Stromal cell of bone marrow (primary cell): ENCODE results near the gene PLAGL1.
"Not testable (repeated sequence)": the region's sequence is repeated elsewhere in the genome, so short reads cannot be mapped to it uniquely, and the experiment has no call there.

Experiments used
- DNase-seq: peaks from one replicate; pipeline ENCODE4 v3.0.0-alpha.2; 2012; ENCODE audit warnings: low read depth

PLAGL1 gene

GRCh38 chr6:144008120-144008811 lies at the start of gene PLAGL1:
TSS of gene PLAGL1 (minus strand) at chr6:144008259. CDS start at chr6:143948136, 60,123 bp downstream.
- peak; percentile 53 for DNase-seq

- DNase-seq, result no peak
Measured at GRCh38 chr6:144055121-144055931, 47.3 kb upstream of the PLAGL1 start.

GRCh38 chr6:144053601-144054000 lies 45.5 kb upstream of the PLAGL1 start:
- no peak for DNase-seq

GRCh38 chr6:144052488-144052887 lies 44.4 kb upstream of the PLAGL1 start:
- no peak for DNase-seq

- no peak for DNase-seq
Measured at GRCh38 chr6:144049386-144049785, 41.3 kb upstream of the PLAGL1 start.

- no peak for DNase-seq
Measured at GRCh38 chr6:144047688-144048087, 39.6 kb upstream of the PLAGL1 start.

GRCh38 chr6:144046672-144047071 lies 38.6 kb upstream of the PLAGL1 start:
- not testable (repeated sequence) for DNase-seq

- DNase-seq, result not testable (repeated sequence)
Measured at GRCh38 chr6:144044989-144045388, 36.9 kb upstream of the PLAGL1 start.

GRCh38 chr6:144036835-144037195 lies 28.8 kb upstream of the PLAGL1 start:
- DNase-seq, result no peak

GRCh38 chr6:144036064-144036834 lies 28.2 kb upstream of the PLAGL1 start:
- peak; percentile 36 for DNase-seq

GRCh38 chr6:144035416-144035815 lies 27.4 kb upstream of the PLAGL1 start:
- no peak for DNase-seq

- peak; percentile 82 for DNase-seq
Measured at GRCh38 chr6:144033816-144034735, 26.0 kb upstream of the PLAGL1 start.

GRCh38 chr6:144029452-144029851 lies 21.4 kb upstream of the PLAGL1 start:
- no peak for DNase-seq

GRCh38 chr6:144027932-144028587 lies 20.0 kb upstream of the PLAGL1 start:
- no peak for DNase-seq

GRCh38 chr6:144023216-144023615 lies 15.2 kb upstream of the PLAGL1 start:
- DNase-seq, result no peak

- no peak for DNase-seq
Measured at GRCh38 chr6:144019929-144020328, 11.9 kb upstream of the PLAGL1 start.

- no peak for DNase-seq
Measured at GRCh38 chr6:144017166-144018094, 9.4 kb upstream of the PLAGL1 start.

GRCh38 chr6:144013486-144013909 lies 5.4 kb upstream of the PLAGL1 start:
- DNase-seq, result peak; percentile 69

- DNase-seq, result peak; percentile 18
Measured at GRCh38 chr6:144012534-144012933, 4.5 kb upstream of the PLAGL1 start.

- not testable (repeated sequence) for DNase-seq
Measured at GRCh38 chr6:144009628-144010027, 1.6 kb upstream of the PLAGL1 start.
